ENCODE results near the gene CYTH3. TPM values are rescaled to one million over a fixed set of nuclear protein-coding genes. Genes with fewer than 3 reads are reported as not detected.

Gene CYTH3
- total and polyA plus RNA-seq, 2 of the 13 experiments (the other 11 are each of a cell fraction or from before 2014, with no cell fraction given), result 3.1 to 3.8 TPM

DNA sequence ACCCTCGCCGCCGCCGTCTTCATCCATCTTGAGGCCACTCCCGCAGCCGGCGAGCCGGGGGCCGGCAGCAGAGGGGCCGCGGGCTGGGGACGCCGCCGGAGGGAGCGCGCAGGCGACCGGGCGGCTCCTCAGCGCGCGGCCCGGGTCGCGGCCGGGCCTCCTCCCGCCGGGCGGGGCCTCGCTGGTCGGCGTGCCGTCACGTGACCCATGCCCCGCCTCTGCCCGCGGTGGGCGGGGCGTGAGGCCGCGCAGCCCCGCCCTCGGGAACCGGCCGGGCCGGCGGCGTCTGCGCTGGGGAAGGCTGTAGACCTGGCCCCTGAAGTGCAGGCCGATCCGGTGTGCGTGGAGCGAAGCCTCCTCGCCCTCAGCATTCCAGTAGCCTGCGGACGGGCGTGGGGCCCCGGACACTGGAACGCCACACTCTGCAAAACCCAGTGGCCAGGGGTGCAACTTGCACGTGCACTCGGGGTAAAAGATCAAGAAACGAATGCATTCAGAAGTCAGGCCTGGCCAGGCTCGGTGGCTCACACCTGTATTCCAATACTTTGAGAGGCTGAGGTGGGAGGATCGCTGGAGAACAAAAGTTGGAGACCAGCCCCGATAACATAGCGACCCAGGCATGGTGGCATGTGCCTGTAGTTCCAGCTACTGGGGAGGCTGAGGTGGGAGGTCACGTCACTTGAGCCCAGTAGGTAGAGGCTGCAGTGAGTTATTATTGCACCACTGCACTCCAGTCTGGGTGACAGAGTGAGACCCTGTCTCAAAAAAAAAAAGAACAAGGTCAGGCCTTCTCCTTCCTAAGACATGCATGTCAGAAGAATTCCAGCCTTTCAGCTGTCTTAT, at the start of gene CYTH3 (continued):
- TF ChIP-seq, protein P1, sequence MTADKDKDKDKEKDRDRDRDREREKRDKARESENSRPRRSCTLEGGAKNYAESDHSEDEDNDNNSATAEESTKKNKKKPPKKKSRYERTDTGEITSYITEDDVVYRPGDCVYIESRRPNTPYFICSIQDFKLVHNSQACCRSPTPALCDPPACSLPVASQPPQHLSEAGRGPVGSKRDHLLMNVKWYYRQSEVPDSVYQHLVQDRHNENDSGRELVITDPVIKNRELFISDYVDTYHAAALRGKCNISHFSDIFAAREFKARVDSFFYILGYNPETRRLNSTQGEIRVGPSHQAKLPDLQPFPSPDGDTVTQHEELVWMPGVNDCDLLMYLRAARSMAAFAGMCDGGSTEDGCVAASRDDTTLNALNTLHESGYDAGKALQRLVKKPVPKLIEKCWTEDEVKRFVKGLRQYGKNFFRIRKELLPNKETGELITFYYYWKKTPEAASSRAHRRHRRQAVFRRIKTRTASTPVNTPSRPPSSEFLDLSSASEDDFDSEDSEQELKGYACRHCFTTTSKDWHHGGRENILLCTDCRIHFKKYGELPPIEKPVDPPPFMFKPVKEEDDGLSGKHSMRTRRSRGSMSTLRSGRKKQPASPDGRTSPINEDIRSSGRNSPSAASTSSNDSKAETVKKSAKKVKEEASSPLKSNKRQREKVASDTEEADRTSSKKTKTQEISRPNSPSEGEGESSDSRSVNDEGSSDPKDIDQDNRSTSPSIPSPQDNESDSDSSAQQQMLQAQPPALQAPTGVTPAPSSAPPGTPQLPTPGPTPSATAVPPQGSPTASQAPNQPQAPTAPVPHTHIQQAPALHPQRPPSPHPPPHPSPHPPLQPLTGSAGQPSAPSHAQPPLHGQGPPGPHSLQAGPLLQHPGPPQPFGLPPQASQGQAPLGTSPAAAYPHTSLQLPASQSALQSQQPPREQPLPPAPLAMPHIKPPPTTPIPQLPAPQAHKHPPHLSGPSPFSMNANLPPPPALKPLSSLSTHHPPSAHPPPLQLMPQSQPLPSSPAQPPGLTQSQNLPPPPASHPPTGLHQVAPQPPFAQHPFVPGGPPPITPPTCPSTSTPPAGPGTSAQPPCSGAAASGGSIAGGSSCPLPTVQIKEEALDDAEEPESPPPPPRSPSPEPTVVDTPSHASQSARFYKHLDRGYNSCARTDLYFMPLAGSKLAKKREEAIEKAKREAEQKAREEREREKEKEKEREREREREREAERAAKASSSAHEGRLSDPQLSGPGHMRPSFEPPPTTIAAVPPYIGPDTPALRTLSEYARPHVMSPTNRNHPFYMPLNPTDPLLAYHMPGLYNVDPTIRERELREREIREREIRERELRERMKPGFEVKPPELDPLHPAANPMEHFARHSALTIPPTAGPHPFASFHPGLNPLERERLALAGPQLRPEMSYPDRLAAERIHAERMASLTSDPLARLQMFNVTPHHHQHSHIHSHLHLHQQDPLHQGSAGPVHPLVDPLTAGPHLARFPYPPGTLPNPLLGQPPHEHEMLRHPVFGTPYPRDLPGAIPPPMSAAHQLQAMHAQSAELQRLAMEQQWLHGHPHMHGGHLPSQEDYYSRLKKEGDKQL (CRISPR knock-in tag; IDR thresholded peaks at IDR 0.05; ENCODE audit: low read depth), result no peak
- no peak for TF ChIP-seq TCF12 (IDR thresholded peaks at IDR 0.05)
- no peak for TF ChIP-seq TCF12 (CRISPR knock-in tag; IDR thresholded peaks at IDR 0.05)
- TF ChIP-seq YY1 (IDR thresholded peaks at IDR 0.05; ENCODE audit: insufficient read depth, insufficient replicate concordance, low read depth, low read length), result no peak
- no peak for TF ChIP-seq SSRP1 (CRISPR knock-in tag; IDR thresholded peaks at IDR 0.05)
- 0 out of 2 replicates have a peak, but pooled peaks have one; percentile 47 for TF ChIP-seq TSC22D2 (CRISPR knock-in tag; IDR thresholded peaks at IDR 0.05; ENCODE audit: borderline replicate concordance)
- TF ChIP-seq ZNF7 (CRISPR knock-in tag; IDR thresholded peaks at IDR 0.05), result no peak
- TF ChIP-seq, protein P2, sequence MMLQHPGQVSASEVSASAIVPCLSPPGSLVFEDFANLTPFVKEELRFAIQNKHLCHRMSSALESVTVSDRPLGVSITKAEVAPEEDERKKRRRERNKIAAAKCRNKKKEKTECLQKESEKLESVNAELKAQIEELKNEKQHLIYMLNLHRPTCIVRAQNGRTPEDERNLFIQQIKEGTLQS (CRISPR knock-in tag; IDR thresholded peaks at IDR 0.05), result no peak
- TF ChIP-seq, protein P3, sequence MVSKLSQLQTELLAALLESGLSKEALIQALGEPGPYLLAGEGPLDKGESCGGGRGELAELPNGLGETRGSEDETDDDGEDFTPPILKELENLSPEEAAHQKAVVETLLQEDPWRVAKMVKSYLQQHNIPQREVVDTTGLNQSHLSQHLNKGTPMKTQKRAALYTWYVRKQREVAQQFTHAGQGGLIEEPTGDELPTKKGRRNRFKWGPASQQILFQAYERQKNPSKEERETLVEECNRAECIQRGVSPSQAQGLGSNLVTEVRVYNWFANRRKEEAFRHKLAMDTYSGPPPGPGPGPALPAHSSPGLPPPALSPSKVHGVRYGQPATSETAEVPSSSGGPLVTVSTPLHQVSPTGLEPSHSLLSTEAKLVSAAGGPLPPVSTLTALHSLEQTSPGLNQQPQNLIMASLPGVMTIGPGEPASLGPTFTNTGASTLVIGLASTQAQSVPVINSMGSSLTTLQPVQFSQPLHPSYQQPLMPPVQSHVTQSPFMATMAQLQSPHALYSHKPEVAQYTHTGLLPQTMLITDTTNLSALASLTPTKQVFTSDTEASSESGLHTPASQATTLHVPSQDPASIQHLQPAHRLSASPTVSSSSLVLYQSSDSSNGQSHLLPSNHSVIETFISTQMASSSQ (IDR thresholded peaks at IDR 0.05; ENCODE audit: low read depth), result no peak
- TF ChIP-seq, protein P3 (CRISPR knock-in tag; IDR thresholded peaks at IDR 0.05; ENCODE audit: borderline replicate concordance), result no peak
- no peak for TF ChIP-seq SOX5 (CRISPR knock-in tag; IDR thresholded peaks at IDR 0.05; ENCODE audit: borderline replicate concordance)
- 0 out of 2 replicates have a peak, but pooled peaks have one; percentile 18 for TF ChIP-seq NCOA2 (CRISPR knock-in tag; IDR thresholded peaks at IDR 0.05)
- TF ChIP-seq TMF1 (CRISPR knock-in tag; IDR thresholded peaks at IDR 0.05; ENCODE audit: low read depth), result no peak
- TF ChIP-seq PTBP1 (IDR thresholded peaks at IDR 0.05; ENCODE audit: low read depth, low read length, poor library complexity, severe bottlenecking), result no peak
- TF ChIP-seq CEBPG (CRISPR knock-in tag; IDR thresholded peaks at IDR 0.05), result no peak
- TF ChIP-seq AKAP8 (CRISPR knock-in tag; IDR thresholded peaks at IDR 0.05), result no peak
- 0 out of 2 replicates have a peak, but pooled peaks have one; percentile 22 for TF ChIP-seq ZNF607 (CRISPR knock-in tag; IDR thresholded peaks at IDR 0.05; ENCODE audit: borderline replicate concordance)
- TF ChIP-seq, protein P4, sequence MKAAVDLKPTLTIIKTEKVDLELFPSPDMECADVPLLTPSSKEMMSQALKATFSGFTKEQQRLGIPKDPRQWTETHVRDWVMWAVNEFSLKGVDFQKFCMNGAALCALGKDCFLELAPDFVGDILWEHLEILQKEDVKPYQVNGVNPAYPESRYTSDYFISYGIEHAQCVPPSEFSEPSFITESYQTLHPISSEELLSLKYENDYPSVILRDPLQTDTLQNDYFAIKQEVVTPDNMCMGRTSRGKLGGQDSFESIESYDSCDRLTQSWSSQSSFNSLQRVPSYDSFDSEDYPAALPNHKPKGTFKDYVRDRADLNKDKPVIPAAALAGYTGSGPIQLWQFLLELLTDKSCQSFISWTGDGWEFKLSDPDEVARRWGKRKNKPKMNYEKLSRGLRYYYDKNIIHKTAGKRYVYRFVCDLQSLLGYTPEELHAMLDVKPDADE (CRISPR knock-in tag; IDR thresholded peaks at IDR 0.05), result no peak
- no peak for TF ChIP-seq ZNF557 (CRISPR knock-in tag; IDR thresholded peaks at IDR 0.05)
